ENCODE results near the gene MRPL39. TPM values are rescaled to one million over a fixed set of nuclear protein-coding genes. Genes with fewer than 3 reads are reported as not detected.

MRPL39 gene
- total and polyA plus RNA-seq, 8 donors = 2.9 to 65.6 (median 31.5) TPM; not detected in 1

DNA sequence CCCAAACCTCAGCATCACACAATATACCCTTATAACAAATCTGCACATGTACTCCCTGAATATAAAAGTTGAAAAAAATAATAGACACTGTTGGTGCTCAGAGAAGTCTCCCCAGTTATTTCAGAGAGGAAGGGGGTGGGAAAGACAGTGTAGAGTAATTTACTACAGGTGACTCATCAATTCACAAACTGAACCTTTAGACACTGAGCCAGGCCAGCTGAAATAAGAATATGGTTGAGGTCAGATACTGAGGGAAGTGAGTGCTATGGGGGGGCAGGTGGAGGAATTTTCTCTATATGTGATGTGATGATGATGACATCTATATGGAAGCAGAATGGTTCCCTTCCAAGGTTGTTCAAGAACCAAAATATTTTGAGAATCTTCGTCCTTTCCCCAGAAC is 50.1 kb downstream of the MRPL39 start:
- no peaks in the 10 kb centered on the region for H3K9me3 ChIP-seq
- intact Hi-C loops (cut with DNase I; ENCODE audit: low total_unique reads) = no loop called here
- H3K4me3 ChIP-seq = no peak overlapping the region
- DNase-seq = no peak
- peaks cover 0 to 3% (median 1%) of the 10 kb centered on the region in 4 donors for H3K4me1 ChIP-seq
- TF ChIP-seq CTCF (IDR thresholded peaks at IDR 0.05) = no peak
- TF ChIP-seq EP300 (IDR thresholded peaks at IDR 0.05) = no peak
- TF ChIP-seq POLR2AphosphoS5 (IDR thresholded peaks at IDR 0.05) = no peak
- no peak for TF ChIP-seq POLR2A (IDR thresholded peaks at IDR 0.05)
- H3K36me3 ChIP-seq = no peaks in the 10 kb centered on the region
- WGBS, 5 donors = 84 to 94% (median 91%) methylated on average over 1 of the region's 1 CpG
- H3K27ac ChIP-seq = no peak overlapping the region
- no peaks in the 10 kb centered on the region for H3K27me3 ChIP-seq

- H3K27me3 ChIP-seq = no peaks in the 10 kb centered on the region
- H3K36me3 ChIP-seq = no peaks in the 10 kb centered on the region
- H3K4me1 ChIP-seq = no peaks in the 10 kb centered on the region
- no peak for DNase-seq
- H3K27ac ChIP-seq = no peak overlapping the region
- intact Hi-C loops (cut with DNase I; ENCODE audit: low total_unique reads) = no loop called here
- no peak for TF ChIP-seq POLR2AphosphoS5 (IDR thresholded peaks at IDR 0.05)
- no peak for TF ChIP-seq CTCF (IDR thresholded peaks at IDR 0.05)
- no peak for TF ChIP-seq EP300 (IDR thresholded peaks at IDR 0.05)
- TF ChIP-seq POLR2A (IDR thresholded peaks at IDR 0.05) = no peak
- no peak overlapping the region for H3K4me3 ChIP-seq
- no peaks in the 10 kb centered on the region for H3K9me3 ChIP-seq
Measured at GRCh38 chr21:25556091-25556490, 51.2 kb downstream of the MRPL39 start.

- DNase-seq = no peak
- intact Hi-C loops (cut with DNase I; ENCODE audit: low total_unique reads) = no loop called here
- no peak overlapping the region for H3K4me3 ChIP-seq
- no peaks in the 10 kb centered on the region for H3K36me3 ChIP-seq
- H3K27me3 ChIP-seq = no peaks in the 10 kb centered on the region
- H3K4me1 ChIP-seq = no peaks in the 10 kb centered on the region
- no peak overlapping the region for H3K27ac ChIP-seq
- no peaks in the 10 kb centered on the region for H3K9me3 ChIP-seq
- TF ChIP-seq CTCF (IDR thresholded peaks at IDR 0.05) (no peak), POLR2AphosphoS5 (IDR thresholded peaks at IDR 0.05) (no peak), EP300 (IDR thresholded peaks at IDR 0.05) (no peak)
Measured at GRCh38 chr21:25555492-25555891, 51.8 kb downstream of the MRPL39 start.

DNA sequence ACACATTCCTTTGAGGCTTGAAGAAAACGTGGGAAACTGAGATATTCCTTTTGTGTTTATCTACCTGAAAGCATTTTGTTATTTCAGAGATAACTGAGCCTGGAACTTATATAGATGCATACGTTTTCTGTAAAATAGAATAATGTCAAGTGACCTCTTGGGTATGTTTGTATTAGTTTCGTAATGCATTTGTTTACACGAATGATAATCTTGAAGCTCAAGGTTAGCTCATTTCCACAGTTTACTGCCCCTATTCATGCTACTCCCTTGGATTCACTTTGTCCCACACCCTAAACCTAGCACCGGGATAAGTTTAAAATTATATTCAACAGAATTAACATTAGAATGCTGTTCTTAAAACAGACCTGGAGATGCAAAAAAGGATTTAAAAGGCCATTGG is 54.4 kb downstream of the MRPL39 start:
- no peak for DNase-seq
- no peaks in the 10 kb centered on the region for H3K36me3 ChIP-seq
- intact Hi-C loops (cut with DNase I; ENCODE audit: low total_unique reads) = no loop called here
- TF ChIP-seq POLR2AphosphoS5 (IDR thresholded peaks at IDR 0.05) (no peak), CTCF (IDR thresholded peaks at IDR 0.05) (no peak), POLR2A (IDR thresholded peaks at IDR 0.05) (no peak), EP300 (IDR thresholded peaks at IDR 0.05) (no peak)
- no peak overlapping the region for H3K27ac ChIP-seq
- no peak overlapping the region for H3K4me3 ChIP-seq
- H3K27me3 ChIP-seq = no peaks in the 10 kb centered on the region
- no peaks in the 10 kb centered on the region for H3K4me1 ChIP-seq
- 39 to 55% (median 49%) methylated on average over 5 of the region's 5 CpGs for WGBS, 5 donors
- no peaks in the 10 kb centered on the region for H3K9me3 ChIP-seq

GRCh38 chr21:25551569-25551968 is 55.7 kb downstream of the MRPL39 start:
- Histone ChIP-seq H3K27me3 (no peaks in the 10 kb centered on the region), H3K4me1 (no peaks in the 10 kb centered on the region), H3K9me3 (no peaks in the 10 kb centered on the region), H3K27ac (no peak overlapping the region), H3K36me3 (no peaks in the 10 kb centered on the region), H3K4me3 (no peak overlapping the region)
- no peak for DNase-seq
- intact Hi-C loops (cut with DNase I; ENCODE audit: low total_unique reads) = no loop called here
- 88 to 95% (median 93%) methylated on average over 1 of the region's 1 CpG for WGBS, 5 donors
- TF ChIP-seq POLR2AphosphoS5 (IDR thresholded peaks at IDR 0.05) = no peak
- TF ChIP-seq POLR2A (IDR thresholded peaks at IDR 0.05) = no peak
- TF ChIP-seq EP300 (IDR thresholded peaks at IDR 0.05) = no peak
- TF ChIP-seq CTCF (IDR thresholded peaks at IDR 0.05) = no peak
